K562 (cell line): Measurements from ENCODE around the gene DRC3. TPM values are rescaled to one million over a fixed set of nuclear protein-coding genes. Genes with fewer than 3 reads are reported as not detected.

Experiments
- ARID4B ChIP-seq: sonication (generic); formaldehyde crosslinking; IDR thresholded peaks from 2 replicates; pipeline ENCODE4 v1.8.0; 2022; ENCODE audit warnings: mild to moderate bottlenecking, missing genetic modification reagents
- DPF2 ChIP-seq: fragments of 450-650 bp; IDR thresholded peaks from 2 replicates; pipeline ENCODE4 v1.6.1; 2016
- E2F3 ChIP-seq: fragments of 250-450 bp; sonication (Bioruptor Pico); IDR thresholded peaks from 2 replicates; pipeline ENCODE4 v1.4.0; 2020; ENCODE audit warnings: mild to moderate bottlenecking
- ELF2 ChIP-seq: fragments of 250-450 bp; sonication (Bioruptor Pico); IDR thresholded peaks from 2 replicates; pipeline ENCODE4 v1.5.0; 2021; ENCODE audit warnings: mild to moderate bottlenecking
- GTF3C2 ChIP-seq: IDR thresholded peaks from 3 replicates; pipeline ENCODE4 v1.6.1; 2011; ENCODE audit warnings: borderline replicate concordance, mild to moderate bottlenecking, moderate library complexity; ENCODE audit not compliant: insufficient read length; ENCODE audit errors: extremely low read depth
- NFXL1 ChIP-seq: fragments of 450-650 bp; formaldehyde crosslinking; IDR thresholded peaks from 2 replicates; pipeline ENCODE4 v1.4.0; 2021; ENCODE audit warnings: mild to moderate bottlenecking
- RREB1 ChIP-seq: fragments of 250-450 bp; sonication (Bioruptor Pico); IDR thresholded peaks from 2 replicates; pipeline ENCODE4 v1.4.0; 2020
- SREBF2 ChIP-seq: sonication (generic); formaldehyde crosslinking; IDR thresholded peaks from 2 replicates; pipeline ENCODE4 v1.4.0; 2020; ENCODE audit warnings: mild to moderate bottlenecking, missing genetic modification reagents
- SUPT5H ChIP-seq: fragments of 450-650 bp; IDR thresholded peaks from 2 replicates; pipeline ENCODE4 v1.6.1; 2016
- ZBTB43 ChIP-seq: sonication (generic); formaldehyde crosslinking; IDR thresholded peaks from 2 replicates; pipeline ENCODE4 v1.8.0; 2023; ENCODE audit warnings: mild to moderate bottlenecking, missing genetic modification reagents
- ZNF778 ChIP-seq: fragments of 450-650 bp; formaldehyde crosslinking; IDR thresholded peaks from 2 replicates; pipeline ENCODE4 v1.4.0; 2020; ENCODE audit warnings: mild to moderate bottlenecking, moderate library complexity
- polyA plus RNA-seq, 8 experiments: library from polyadenylated mRNA; depleted of rRNA in 4 of 8; stranded (reverse) in 5 of 8; unstranded in 3 of 8; fragments of >200 nt; fragmentation: Nextera tagmentation in 2 of 8; fragmentation: Illumina TruSeq in 1 of 8; extraction: Ambion mirVana in 2 of 8; extraction: Trizol in 1 of 8; gene quantifications; 2 replicates each; pipeline versions ENCODE4 v1.2.1 to v1.2.3, GENCODE V29; 2011 to 2014; ENCODE audit warnings: inconsistent platforms in 1 of 8, missing spikeins in 1 of 8
- total RNA-seq, 7 experiments: library from RNA; depleted of rRNA in 6 of 7; stranded (reverse); fragments of >200 nt in 6 of 7; fragmentation: Illumina TruSeq in 2 of 7; extraction: Trizol in 2 of 7; gene quantifications; 2 replicates each; pipeline versions ENCODE4 v1.2.1 to v1.2.3, GENCODE V29; 2011 to 2021; ENCODE audit warnings: low replicate concordance in 1 of 7

DRC3 gene
- total and polyA plus RNA-seq, 9 of the 15 experiments (the other 6 are each of a cell fraction or from before 2014, with no cell fraction given) = 0.10 to 0.84 (median 0.30) TPM; not detected in 3

- TF ChIP-seq DPF2 (no peak), ELF2 (CRISPR knock-in tag) (no peak), GTF3C2 (no peak), E2F3 (no peak), ZBTB43 (no peak), SUPT5H (peak; percentile 56), RREB1 (CRISPR knock-in tag) (no peak), NFXL1 (no peak), ARID4B (CRISPR knock-in tag) (peak; percentile 55; the same call in 1 of the 2 replicates), ZNF778 (CRISPR knock-in tag) (no peak), SREBF2 (CRISPR knock-in tag) (no peak)
Measured at GRCh38 chr17:18038861-18039534, 66.3 kb downstream of the DRC3 start, which contains the start of the genes ATPAF2 and GID4 (continued).
